ENCODE measurements around the gene RRP7A. TPM values are rescaled to one million over a fixed set of nuclear protein-coding genes. Genes with fewer than 3 reads are reported as not detected.
"Not testable (repeated sequence)": the region's sequence is repeated elsewhere in the genome, so short reads cannot be mapped to it uniquely, and the experiment has no call there.

Gene RRP7A
- polyA plus RNA-seq, 1 experiment, result 42.3 TPM

GRCh38 chr22:42562279-42562678, 42.7 kb upstream of the RRP7A start:
- Histone ChIP-seq H3K27me3 (ENCODE audit: control insufficient read depth, insufficient read depth, low read length) (no peaks in the 10 kb centered on the region), H3K36me3 (ENCODE audit: control insufficient read depth, insufficient read depth, low read length) (no peaks in the 10 kb centered on the region), H3K4me3 (ENCODE audit: low read depth, low read length) (no peak overlapping the region)
- CTCF ChIA-PET, result interaction anchor here (0.9 to 2.9 kb wide), 2 partner anchors 8 to 12 kb away, joined by 5 to 11 read pairs; no protein-coding TSS in a partner anchor
- TF ChIP-seq CTCF (IDR thresholded peaks at IDR 0.05; ENCODE audit: insufficient read depth, low read depth, low read length), result no peak
- POLR2A ChIA-PET, result no interaction called here
- DNase-seq (ENCODE audit: low read depth), result no peak

DNA sequence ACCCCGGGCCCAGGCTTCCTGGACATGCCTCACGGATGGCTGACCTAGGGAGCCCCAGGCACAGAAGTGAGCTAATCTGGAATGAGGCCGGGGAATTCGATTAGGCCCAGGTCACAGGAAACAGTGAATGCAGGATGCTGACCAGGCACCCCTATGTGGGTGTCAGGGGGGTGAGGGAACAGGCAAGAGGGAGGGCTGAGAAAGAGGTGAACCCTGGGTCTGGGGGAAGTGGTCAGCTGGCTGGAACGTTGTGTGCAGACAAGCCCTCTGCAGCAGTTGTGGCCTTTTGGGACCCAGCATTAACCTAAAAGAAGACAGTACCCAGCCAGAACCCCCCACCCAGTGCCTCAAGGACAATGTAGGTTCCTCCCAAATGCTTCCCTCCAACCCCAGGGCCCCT, 42.3 kb upstream of the RRP7A start:
- ChIA-PET POLR2A (no interaction called here), CTCF (interaction anchor here (0.9 to 2.9 kb wide), 2 partner anchors 8 to 12 kb away, joined by 5 to 11 read pairs; no protein-coding TSS in a partner anchor)
- DNase-seq (ENCODE audit: low read depth), result no peak
- H3K27me3 ChIP-seq (ENCODE audit: control insufficient read depth, insufficient read depth, low read length), result no peaks in the 10 kb centered on the region
- H3K36me3 ChIP-seq (ENCODE audit: control insufficient read depth, insufficient read depth, low read length), result no peaks in the 10 kb centered on the region
- no peak for TF ChIP-seq CTCF (IDR thresholded peaks at IDR 0.05; ENCODE audit: insufficient read depth, low read depth, low read length)
- H3K4me3 ChIP-seq (ENCODE audit: low read depth, low read length), result no peak overlapping the region

GRCh38 chr22:42560781-42561180, 41.2 kb upstream of the RRP7A start:
- CTCF ChIA-PET, result interaction anchor here (0.8 to 2.9 kb wide), 2 partner anchors 9 to 21 kb away, joined by 3 to 11 read pairs; no protein-coding TSS in a partner anchor
- DNase-seq (ENCODE audit: low read depth), result no peak
- Histone ChIP-seq H3K27me3 (ENCODE audit: control insufficient read depth, insufficient read depth, low read length) (no peaks in the 10 kb centered on the region), H3K36me3 (ENCODE audit: control insufficient read depth, insufficient read depth, low read length) (no peaks in the 10 kb centered on the region), H3K4me3 (ENCODE audit: low read depth, low read length) (no peak overlapping the region)
- POLR2A ChIA-PET, result no interaction called here
- TF ChIP-seq CTCF (IDR thresholded peaks at IDR 0.05; ENCODE audit: insufficient read depth, low read depth, low read length), result peak; percentile 45

- no peak for TF ChIP-seq CTCF (IDR thresholded peaks at IDR 0.05; ENCODE audit: insufficient read depth, low read depth, low read length)
- no peak overlapping the region for H3K4me3 ChIP-seq (ENCODE audit: low read depth, low read length)
- no peaks in the 10 kb centered on the region for H3K36me3 ChIP-seq (ENCODE audit: control insufficient read depth, insufficient read depth, low read length)
- no peaks in the 10 kb centered on the region for H3K27me3 ChIP-seq (ENCODE audit: control insufficient read depth, insufficient read depth, low read length)
- CTCF ChIA-PET, result interaction anchor here (0.8 to 2.9 kb wide), 2 partner anchors 10 to 22 kb away, joined by 3 to 11 read pairs; no protein-coding TSS in a partner anchor
- no peak for DNase-seq (ENCODE audit: low read depth)
- POLR2A ChIA-PET, result no interaction called here
These were observed 40.8 kb upstream of the RRP7A start for GRCh38 chr22:42560381-42560780.

- POLR2A ChIA-PET, result no interaction called here
- H3K4me3 ChIP-seq (ENCODE audit: low read depth, low read length), result peak within 1 kb of the TSS; percentile 50
These were observed 34.1 kb upstream of the RRP7A start, which contains the start of gene SERHL2 for GRCh38 chr22:42553475-42554361. SERHL2 (plus strand) TSS chr22:42553956; CDS start chr22:42554021, 65 bp downstream.

GRCh38 chr22:42552294-42552647, 32.7 kb upstream of the RRP7A start:
- H3K4me3 ChIP-seq (ENCODE audit: low read depth, low read length); DNase-seq (ENCODE audit: low read depth); H3K27me3 ChIP-seq (ENCODE audit: control insufficient read depth, insufficient read depth, low read length); H3K36me3 ChIP-seq (ENCODE audit: control insufficient read depth, insufficient read depth, low read length); POLR2A ChIA-PET: not testable (repeated sequence)
- CTCF ChIA-PET, result interaction anchor here (0.6 kb wide), 1 partner anchor 29 kb away, joined by 3 read pairs; no protein-coding TSS in a partner anchor

More at GRCh38 chr22:42553475-42554361, 34.1 kb upstream of the RRP7A start, which contains the start of gene SERHL2:
- Histone ChIP-seq H3K27me3 (ENCODE audit: control insufficient read depth, insufficient read depth, low read length) (no peaks in the 10 kb centered on the region; the same call in 1 of the 2 replicates), H3K36me3 (ENCODE audit: control insufficient read depth, insufficient read depth, low read length) (no peaks in the 10 kb centered on the region)
- CTCF ChIA-PET, result interaction anchor here (1.4 kb wide), 1 partner anchor 81 kb away, joined by 4 read pairs; no protein-coding TSS in a partner anchor
- TF ChIP-seq CTCF (IDR thresholded peaks at IDR 0.05; ENCODE audit: insufficient read depth, low read depth, low read length), result no peak
- DNase-seq (ENCODE audit: low read depth), result peak; percentile 19

Measured in BJ (cell line).